NT2/D1 (cell line): ENCODE results near the gene TBC1D9B.

Experiments
- DNase-seq: peaks from one replicate; pipeline ENCODE4 v3.0.0-alpha.2; 2011; ENCODE audit warnings: low read depth, low spot score
- H3K27me3 ChIP-seq: 2 replicates; pipeline ENCODE4 v1.6.0; 2011; ENCODE audit warnings: mild to moderate bottlenecking; ENCODE audit not compliant: insufficient read length, insufficient read depth
- H3K36me3 ChIP-seq: 2 replicates; pipeline ENCODE4 v1.6.1; 2011; ENCODE audit warnings: mild to moderate bottlenecking, low read length, mixed read lengths; ENCODE audit not compliant: insufficient read depth, insufficient read length
- H3K4me1 ChIP-seq: 2 replicates; pipeline ENCODE4 v1.5.1; 2011; ENCODE audit not compliant: insufficient read depth, insufficient read length
- H3K4me3 ChIP-seq: 2 replicates; pipeline ENCODE4 v1.5.1; 2011; ENCODE audit warnings: low read depth; ENCODE audit not compliant: insufficient read length
- H3K9ac ChIP-seq: 2 replicates; pipeline ENCODE4 v1.6.0; 2011; ENCODE audit warnings: low read depth; ENCODE audit not compliant: insufficient read length
- H3K9me3 ChIP-seq: 2 replicates; pipeline ENCODE4 v1.5.1; 2011; ENCODE audit warnings: mild to moderate bottlenecking, low read length; ENCODE audit not compliant: insufficient read depth
- SUZ12 ChIP-seq: IDR thresholded peaks from 2 replicates; pipeline ENCODE4 v1.6.1; 2011; ENCODE audit not compliant: insufficient read length, insufficient read depth; ENCODE audit errors: extremely low read depth
- YY1 ChIP-seq: IDR thresholded peaks from 2 replicates; pipeline ENCODE4 v1.6.1; 2011; ENCODE audit not compliant: insufficient read length, insufficient read depth
- ZNF274 ChIP-seq: IDR thresholded peaks from 2 replicates; pipeline ENCODE4 v1.6.1; 2011; ENCODE audit warnings: mild to moderate bottlenecking, low read depth, low read length

Gene TBC1D9B

DNA sequence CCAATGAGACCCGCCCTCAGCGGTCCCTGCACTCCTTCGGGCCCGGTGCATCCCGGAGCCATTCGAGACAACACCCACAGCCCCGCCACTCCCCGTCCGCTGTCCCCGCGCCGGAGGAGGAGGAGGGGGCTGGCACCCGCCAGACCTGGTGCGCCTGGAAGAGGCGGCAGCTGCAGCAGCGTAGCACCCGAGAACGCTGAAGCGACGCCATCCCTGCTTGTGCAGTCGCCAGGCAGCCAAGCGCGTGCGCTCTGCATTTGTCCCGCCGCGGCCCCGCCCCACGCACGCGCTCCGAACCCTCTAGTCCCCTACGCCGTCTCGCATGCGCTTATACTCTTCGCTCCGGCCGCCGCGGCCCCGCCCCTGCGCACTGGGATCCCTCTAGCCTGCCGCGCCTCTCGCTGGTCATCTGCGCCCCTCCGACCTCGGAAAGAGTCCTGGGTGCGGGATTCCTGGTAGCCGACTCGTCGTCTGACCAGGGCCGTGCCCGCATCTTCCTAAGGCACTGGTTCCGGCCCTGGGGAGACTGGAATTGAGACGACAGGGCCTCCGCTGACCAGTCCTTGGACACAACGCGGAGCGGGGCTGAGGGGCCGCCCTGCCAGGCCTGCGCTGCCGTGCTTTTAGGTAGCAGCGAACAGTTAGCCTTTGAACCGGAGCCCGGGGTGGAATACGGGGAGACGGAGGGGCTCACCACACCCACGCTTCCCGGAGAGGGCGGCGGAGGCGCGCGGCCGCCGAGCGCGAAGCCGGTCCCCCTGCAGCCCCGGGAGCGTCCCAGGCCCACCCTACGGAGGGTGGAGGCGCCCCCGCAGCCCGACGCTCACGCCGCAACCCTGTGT is 48.9 kb downstream of the TBC1D9B start, which contains the start of gene MRNIP:
Gene MRNIP (minus strand): TSS at position 232 of the 842 bp plus-strand sequence. CDS start 21 bp downstream, at position 211.
- peak within 1 kb of the TSS; percentile 73 for H3K4me3 ChIP-seq
- no peaks in the 10 kb centered on the region for H3K4me1 ChIP-seq
- DNase-seq, result peak; percentile 78
- TF ChIP-seq SUZ12 (no peak), YY1 (no peak), ZNF274 (no peak)
- peaks cover 5% of the 10 kb centered on the region; the same call in 1 of the 2 replicates for H3K9me3 ChIP-seq
- peak within 1 kb of the TSS; percentile 90 for H3K9ac ChIP-seq
- H3K36me3 ChIP-seq, result peaks cover 22% of the 10 kb centered on the region
- H3K27me3 ChIP-seq, result no peaks in the 10 kb centered on the region

- no peak for DNase-seq
- Histone ChIP-seq H3K4me3 (peak overlapping the region; percentile 73), H3K4me1 (no peaks in the 10 kb centered on the region), H3K9ac (peak overlapping the region; percentile 90), H3K27me3 (no peaks in the 10 kb centered on the region), H3K36me3 (peaks cover 18% of the 10 kb centered on the region), H3K9me3 (peaks cover 5% of the 10 kb centered on the region; the same call in 1 of the 2 replicates)
- TF ChIP-seq SUZ12 (no peak), YY1 (no peak), ZNF274 (no peak)
Measured at GRCh38 chr5:179858241-179858585, 49.5 kb downstream of the TBC1D9B start.

- H3K9ac ChIP-seq, result no peak overlapping the region
- DNase-seq, result no peak
- H3K4me1 ChIP-seq, result no peaks in the 10 kb centered on the region
- no peaks in the 10 kb centered on the region for H3K9me3 ChIP-seq
- no peaks in the 10 kb centered on the region for H3K27me3 ChIP-seq
- TF ChIP-seq YY1 (no peak), ZNF274 (no peak), SUZ12 (no peak)
- H3K4me3 ChIP-seq, result no peak overlapping the region
- H3K36me3 ChIP-seq, result peaks cover 40% of the 10 kb centered on the region
Measured at GRCh38 chr5:179854356-179854755, 53.3 kb downstream of the TBC1D9B start.

GRCh38 chr5:179852993-179853547 is 54.6 kb downstream of the TBC1D9B start:
- Histone ChIP-seq H3K9ac (no peak overlapping the region), H3K4me3 (no peak overlapping the region), H3K9me3 (no peaks in the 10 kb centered on the region), H3K27me3 (no peaks in the 10 kb centered on the region), H3K4me1 (no peaks in the 10 kb centered on the region), H3K36me3 (peaks cover 48% of the 10 kb centered on the region)
- no peak for DNase-seq
- TF ChIP-seq YY1 (no peak), ZNF274 (no peak), SUZ12 (no peak)

GRCh38 chr5:179841621-179842020 is 66.1 kb downstream of the TBC1D9B start:
- Histone ChIP-seq H3K9ac (no peak overlapping the region), H3K27me3 (no peaks in the 10 kb centered on the region), H3K36me3 (peaks cover 64% of the 10 kb centered on the region), H3K4me3 (no peak overlapping the region), H3K9me3 (peaks cover 5% of the 10 kb centered on the region; the same call in 1 of the 2 replicates), H3K4me1 (peaks cover 2% of the 10 kb centered on the region)
- no peak for DNase-seq
- TF ChIP-seq YY1, result no peak
- TF ChIP-seq ZNF274, result no peak
- TF ChIP-seq SUZ12, result no peak

- Histone ChIP-seq H3K4me1 (peaks cover 6% of the 10 kb centered on the region), H3K9me3 (peaks cover 3% of the 10 kb centered on the region; the same call in 1 of the 2 replicates), H3K36me3 (peaks cover 68% of the 10 kb centered on the region), H3K9ac (no peak overlapping the region), H3K4me3 (no peak overlapping the region), H3K27me3 (no peaks in the 10 kb centered on the region)
- DNase-seq, result no peak
- no peak for TF ChIP-seq SUZ12
- TF ChIP-seq YY1, result no peak
- TF ChIP-seq ZNF274, result no peak
Measured at GRCh38 chr5:179840766-179841165, 66.9 kb downstream of the TBC1D9B start.

DNA sequence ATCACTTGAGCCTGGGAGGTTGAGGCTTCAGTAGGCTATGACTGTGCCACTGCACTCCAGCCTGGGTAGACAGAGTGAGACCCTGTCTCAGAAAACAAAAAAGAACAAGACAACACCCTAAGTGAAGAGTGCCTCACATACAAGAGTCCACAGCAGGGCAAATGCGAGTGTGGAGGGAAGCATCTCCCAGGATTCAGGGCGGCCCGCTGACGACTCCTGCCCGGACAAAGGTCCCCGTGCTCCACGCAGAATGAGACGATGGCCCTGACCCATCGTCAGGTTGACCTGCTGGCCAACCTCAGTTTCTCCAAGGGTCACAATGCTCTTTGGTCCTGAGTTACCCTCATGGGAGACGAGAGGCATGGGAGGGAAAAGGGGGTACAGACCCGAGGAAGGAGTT is 67.4 kb downstream of the TBC1D9B start:
- Histone ChIP-seq H3K4me3 (no peak overlapping the region), H3K9me3 (no peaks in the 10 kb centered on the region), H3K4me1 (peaks cover 6% of the 10 kb centered on the region), H3K27me3 (no peaks in the 10 kb centered on the region), H3K9ac (no peak overlapping the region), H3K36me3 (peaks cover 65% of the 10 kb centered on the region)
- DNase-seq, result no peak
- TF ChIP-seq ZNF274, result no peak
- TF ChIP-seq YY1, result no peak
- no peak for TF ChIP-seq SUZ12
